GM19468 (cell line): ENCODE measurements around the gene PIM2.
"Not testable (repeated sequence)": the region's sequence is repeated elsewhere in the genome, so short reads cannot be mapped to it uniquely, and the experiment has no call there.

Source experiments
- ATAC-seq: cut with Tn5 transposase; IDR thresholded peaks from one replicate; pipeline ENCODE4 v1.9.1; 2021; ENCODE audit warnings: mild to moderate bottlenecking, moderate library complexity, moderate number of reproducible peaks; ENCODE audit not compliant: unreplicated experiment; ENCODE audit errors: extremely low read depth

The PIM2 gene

DNA sequence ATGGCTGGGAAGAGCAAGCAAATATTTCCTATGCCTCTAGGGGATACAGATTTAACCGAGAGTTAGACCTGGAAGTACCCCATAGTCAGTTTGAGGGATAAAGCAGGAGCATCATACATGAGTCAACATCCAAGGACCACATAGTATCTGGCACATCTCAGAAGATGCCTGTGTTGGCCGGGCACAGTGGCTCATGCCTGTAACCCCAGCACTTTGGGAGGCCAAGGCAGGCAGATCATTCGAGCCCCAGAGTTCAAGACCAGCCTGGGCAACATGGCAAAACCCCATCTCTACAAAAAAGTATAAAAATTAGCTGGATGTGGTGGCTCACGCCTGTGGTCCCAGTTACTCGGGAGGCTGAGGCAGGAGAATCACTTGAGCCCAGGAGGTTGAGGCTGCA is 32.2 kb downstream of the PIM2 start:
- ATAC-seq = not testable (repeated sequence)

DNA sequence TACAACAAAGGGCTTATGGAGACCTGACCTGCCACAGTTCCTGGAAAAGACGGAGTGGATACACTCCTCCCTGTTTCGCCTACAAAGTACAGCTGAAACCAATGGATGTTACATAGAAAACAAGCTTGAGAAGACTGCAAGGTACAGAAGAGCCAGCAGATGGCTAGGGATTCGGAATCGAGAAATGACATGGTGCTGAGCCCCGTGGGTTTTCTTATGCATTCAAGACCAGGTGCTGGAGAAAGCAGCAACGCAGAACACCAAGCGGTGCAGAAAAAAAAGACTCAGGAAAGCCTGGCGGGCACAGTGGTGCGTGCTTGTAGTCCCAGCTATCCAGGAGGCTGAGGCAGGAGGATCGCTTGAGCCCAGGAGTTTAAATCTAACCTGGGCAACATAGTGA is 35.1 kb downstream of the PIM2 start:
- ATAC-seq = no peak

DNA sequence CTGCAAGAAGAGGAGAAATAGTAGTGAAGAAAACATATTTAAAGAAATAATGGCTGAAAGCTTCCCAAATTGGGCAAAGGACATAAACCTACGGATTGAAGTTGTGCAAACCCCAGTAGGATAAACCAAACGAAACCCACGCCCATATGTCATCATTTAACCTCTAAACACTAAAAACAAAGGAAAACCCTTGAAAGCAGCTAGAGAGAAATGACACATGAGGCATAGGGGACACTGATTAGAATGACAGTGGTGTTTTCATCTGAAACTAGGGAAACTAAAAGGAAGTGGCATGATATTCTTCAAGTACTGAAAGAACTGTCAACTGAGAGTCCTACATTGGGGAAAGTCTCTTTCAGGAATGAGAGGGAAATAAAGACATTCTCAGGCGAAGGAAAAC is 41.9 kb downstream of the PIM2 start:
- not testable (repeated sequence) for ATAC-seq

DNA sequence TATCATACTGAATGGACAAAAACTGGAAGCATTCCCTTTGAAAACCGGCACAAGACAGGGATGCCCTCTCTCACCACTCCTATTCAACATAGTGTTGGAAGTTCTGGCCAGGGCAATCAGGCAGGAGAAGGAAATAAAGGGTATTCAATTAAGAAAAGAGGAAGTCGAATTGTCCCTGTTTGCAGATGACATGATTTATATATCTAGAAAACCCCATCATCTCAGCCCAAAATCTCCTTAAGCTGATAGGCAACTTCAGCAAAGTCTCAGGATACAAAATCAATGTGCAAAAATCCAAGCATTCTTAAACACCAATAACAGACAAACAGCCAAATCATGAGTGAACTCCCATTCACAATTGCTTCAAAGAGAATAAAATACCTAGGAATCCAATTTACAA is 46.8 kb downstream of the PIM2 start:
- not testable (repeated sequence) for ATAC-seq

DNA sequence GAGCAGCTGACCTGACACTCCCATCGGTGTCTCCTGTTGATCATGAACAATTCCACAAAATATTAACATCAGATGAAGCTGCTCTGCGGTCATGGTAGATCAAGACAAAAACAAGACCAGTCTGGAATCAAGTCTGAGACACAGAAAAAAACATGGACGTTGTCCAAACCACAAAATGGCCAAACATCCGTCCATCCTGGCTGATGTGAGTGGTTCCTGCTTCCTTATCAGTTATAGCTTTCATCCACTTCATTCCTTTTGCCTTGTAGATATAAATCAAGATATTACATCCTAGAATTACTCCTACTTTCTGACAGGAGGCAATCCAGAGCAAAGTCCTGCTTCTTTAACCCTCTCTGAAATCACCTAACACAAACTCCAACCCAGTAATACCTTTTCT is 54.6 kb downstream of the PIM2 start:
- ATAC-seq = no peak
